SK-N-SH (cell line): ENCODE measurements around the gene CLSTN2. TPM values are rescaled to one million over a fixed set of nuclear protein-coding genes. Genes with fewer than 3 reads are reported as not detected.

Source experiments
- CTCF ChIA-PET: fragments of 300-600, 350-600 bp; formaldehyde crosslinking; extraction: SDS; loops from one replicate; lab custom pipeline; 2021; lab: Yijun Ruan, JAX
- POLR2A ChIA-PET: fragments of 350-600 bp; sonication (Branson Sonifier 250); formaldehyde crosslinking; extraction: SDS; loops from one replicate; lab custom pipeline; 2020; ENCODE audit warnings: antibody characterized with exemption, inconsistent platforms; lab: Yijun Ruan, JAX
- DNase-seq: peaks from one replicate; pipeline ENCODE4 v3.0.0; 2012
- H2AFZ ChIP-seq: fragments of 200-600 bp; sonication (generic); 2 replicates; pipeline ENCODE4 v1.8.1; 2016; ENCODE audit warnings: antibody characterized with exemption, mild to moderate bottlenecking, low read depth
- H3F3A ChIP-seq: fragments of 200-600 bp; sonication (generic); replicated peaks from 2 replicates; pipeline ENCODE3; 2016; ENCODE audit warnings: antibody characterized with exemption, mild to moderate bottlenecking; ENCODE audit not compliant: insufficient read depth
- H3K27ac ChIP-seq, 2 experiments: fragments of 200-500 bp in 1 of 2; fragments of 200-600 bp in 1 of 2; sonication (Bioruptor generic) in 1 of 2; sonication (generic), shearing (Covaris generic) in 1 of 2; 2 replicates each; pipeline versions ENCODE4 v1.5.1 to v1.6.1; 2014 to 2016; ENCODE audit warnings: low read depth in 2 of 2, inconsistent platforms in 1 of 2, low read length in 1 of 2, mild to moderate bottlenecking in 1 of 2, mixed read lengths in 1 of 2
- H3K27me3 ChIP-seq: fragments of 200-600 bp; sonication (generic), shearing (Covaris generic); 2 replicates; pipeline ENCODE4 v1.6.1; 2016; ENCODE audit warnings: mixed run types; ENCODE audit not compliant: insufficient read depth
- H3K36me3 ChIP-seq, 2 experiments: fragments of 200-500 bp in 1 of 2; fragments of 200-600 bp in 1 of 2; sonication (Bioruptor generic) in 1 of 2; sonication (generic) in 1 of 2; replicated peaks in 1 of 2; 2 replicates each; pipeline versions ENCODE3 to v1.5.1; 2014 to 2016; ENCODE audit warnings: low read length in 1 of 2, mild to moderate bottlenecking in 1 of 2; ENCODE audit not compliant: insufficient read depth in 2 of 2, control insufficient read depth in 1 of 2
- H3K4me1 ChIP-seq, 2 experiments: fragments of 200-500 bp in 1 of 2; fragments of 200-600 bp in 1 of 2; sonication (Bioruptor generic) in 1 of 2; sonication (generic), shearing (Covaris generic) in 1 of 2; 2 replicates each; pipeline versions ENCODE4 v1.5.1 to v1.6.1; 2014 to 2016; ENCODE audit warnings: low read depth in 1 of 2, low read length in 1 of 2, mixed run types in 1 of 2; ENCODE audit not compliant: insufficient read depth in 2 of 2, control insufficient read depth in 1 of 2
- H3K4me2 ChIP-seq: fragments of 200-600 bp; sonication (generic), shearing (Covaris generic); 2 replicates; pipeline ENCODE4 v1.6.1; 2017; ENCODE audit warnings: mixed run types
- H3K4me3 ChIP-seq, 2 experiments: fragments of 200-500 bp in 1 of 2; fragments of 200-600 bp in 1 of 2; sonication (Bioruptor generic) in 1 of 2; sonication (generic), shearing (Covaris generic) in 1 of 2; 2 replicates each; pipeline versions ENCODE4 v1.5.1 to v1.8.1; 2014 to 2016; ENCODE audit warnings: low read depth in 2 of 2, inconsistent platforms in 1 of 2, low read length in 1 of 2, mild to moderate bottlenecking in 1 of 2, mixed read lengths in 1 of 2, moderate library complexity in 1 of 2
- H3K79me2 ChIP-seq: fragments of 200-600 bp; sonication (generic); 2 replicates; pipeline ENCODE4 v1.8.1; 2017; ENCODE audit warnings: mild to moderate bottlenecking; ENCODE audit not compliant: insufficient read depth
- H3K9ac ChIP-seq: fragments of 200-600 bp; sonication (generic); 2 replicates; pipeline ENCODE4 v1.6.1; 2017; ENCODE audit warnings: mixed run types
- H3K9me2 ChIP-seq: fragments of 200-600 bp; sonication (generic); 2 replicates; pipeline ENCODE4 v1.6.1; 2017; ENCODE audit warnings: mixed run types
- H3K9me3 ChIP-seq: fragments of 200-600 bp; sonication (generic); 2 replicates; pipeline ENCODE4 v1.6.1; 2017; ENCODE audit warnings: mixed run types, mild to moderate bottlenecking, moderate library complexity
- H4K20me1 ChIP-seq: fragments of 200-600 bp; sonication (generic); 2 replicates; pipeline ENCODE4 v1.6.1; 2017; ENCODE audit warnings: mild to moderate bottlenecking, mixed run types; ENCODE audit not compliant: insufficient read depth
- EP300 ChIP-seq, 2 experiments: IDR thresholded peaks; 2 replicates each; pipeline versions ENCODE4 v1.4.0 to v1.6.1; 2012; ENCODE audit warnings: borderline replicate concordance in 1 of 2, low read depth in 1 of 2, low read length in 1 of 2
- FOSL2 ChIP-seq: IDR thresholded peaks from 2 replicates; pipeline ENCODE4 v1.4.0; 2012; ENCODE audit warnings: low read depth, mild to moderate bottlenecking, moderate library complexity, borderline replicate concordance
- FOXM1 ChIP-seq: IDR thresholded peaks from 2 replicates; pipeline ENCODE4 v1.4.0; 2012; ENCODE audit warnings: low read depth, mild to moderate bottlenecking
- GABPA ChIP-seq: IDR thresholded peaks from 2 replicates; pipeline ENCODE4 v1.4.0; 2012; ENCODE audit warnings: low read depth, mild to moderate bottlenecking
- GATA2 ChIP-seq: sonication (generic); formaldehyde crosslinking; IDR thresholded peaks from 2 replicates; pipeline ENCODE4 v1.5.0; 2020; ENCODE audit warnings: mild to moderate bottlenecking, missing genetic modification reagents
- JUND ChIP-seq: IDR thresholded peaks from 2 replicates; pipeline ENCODE4 v1.4.0; 2012
- PBX3 ChIP-seq: IDR thresholded peaks from 2 replicates; pipeline ENCODE4; 2012
- REST ChIP-seq: IDR thresholded peaks from 2 replicates; pipeline ENCODE4 v1.6.1; 2012; ENCODE audit warnings: mild to moderate bottlenecking, low read depth, low read length, moderate library complexity
- RFX5 ChIP-seq: IDR thresholded peaks from 2 replicates; pipeline ENCODE4 v1.6.1; 2012; ENCODE audit warnings: mild to moderate bottlenecking, improper control_type of control experiment, low read length
- RXRA ChIP-seq: IDR thresholded peaks from 2 replicates; pipeline ENCODE4 v1.4.0; 2012; ENCODE audit warnings: low read depth, mild to moderate bottlenecking, borderline replicate concordance
- SMC3 ChIP-seq: IDR thresholded peaks from 2 replicates; pipeline ENCODE4 v1.6.1; 2012; ENCODE audit warnings: low read depth, low read length, improper control_type of control experiment
- USF1 ChIP-seq: IDR thresholded peaks from 2 replicates; pipeline ENCODE4 v1.4.0; 2012; ENCODE audit warnings: low read depth, borderline replicate concordance
- ZBTB33 ChIP-seq: IDR thresholded peaks from 2 replicates; pipeline ENCODE4 v1.4.0; 2012; ENCODE audit warnings: low read depth, borderline replicate concordance
- WGBS: methylation state at CpG from one replicate; pipeline ENCODE4 v1.1.6; 2017; ENCODE audit warnings: low lambda C conversion rate; 5-methylcytosine and 5-hydroxymethylcytosine counted together
- polyA plus RNA-seq, 3 experiments: library from polyadenylated mRNA; depleted of rRNA; stranded (reverse); fragments of >200 nt; gene quantifications; 2 replicates each; pipeline ENCODE4 v1.2.3, GENCODE V29; 2012

CLSTN2 gene
- polyA plus RNA-seq, 1 of the 3 experiments (the other 2 are of a cell fraction), result 0.02 TPM

GRCh38 chr3:140430494-140430893, 495.5 kb downstream of the CLSTN2 start (continued):
- no peak for TF ChIP-seq USF1
- TF ChIP-seq GABPA, result no peak

- ChIA-PET POLR2A (no interaction called here), CTCF (interaction anchor here (1.2 to 2.8 kb wide), 5 partner anchors 8 to 495 kb away, joined by 3 to 13 read pairs (median 4); no protein-coding TSS in a partner anchor)
- Histone ChIP-seq H3K4me2 (no peak overlapping the region), H3F3A (no peaks in the 10 kb centered on the region), H3K9me2 (no peaks in the 10 kb centered on the region), H3K4me3 (no peak overlapping the region), H3K4me1 (peaks cover 0 to 11% of the 10 kb centered on the region in 2 experiments; a peak in 2 of 4 replicates), H3K79me2 (no peaks in the 10 kb centered on the region), H3K27ac (peak overlapping the region in 1 of 2 experiments; percentile 22; a peak in 1 of 4 replicates), H3K36me3 (no peaks in the 10 kb centered on the region), H3K27me3 (no peaks in the 10 kb centered on the region), H3K9ac (no peak overlapping the region), H2AFZ (no peak overlapping the region), H3K9me3 (no peaks in the 10 kb centered on the region), H4K20me1 (no peaks in the 10 kb centered on the region)
- WGBS, result 12% methylated on average over 6 of the region's 8 CpGs
- TF ChIP-seq GABPA (no peak), REST (no peak), GATA2 (no peak), PBX3 (no peak), JUND (no peak), ZBTB33 (no peak), RXRA (no peak), FOSL2 (no peak), SMC3 (no peak), RFX5 (no peak), FOXM1 (no peak), EP300 (IDR thresholded peaks at IDR 0.05; ENCODE audit: borderline replicate concordance in 1 of 2, low read depth in 1 of 2, low read length in 1 of 2) (no peak)
- peak; percentile 22 for DNase-seq
Measured at GRCh38 chr3:140432229-140432669, 497.3 kb downstream of the CLSTN2 start.
